Measurements from ENCODE around the gene LTA4H.

LTA4H gene

DNA sequence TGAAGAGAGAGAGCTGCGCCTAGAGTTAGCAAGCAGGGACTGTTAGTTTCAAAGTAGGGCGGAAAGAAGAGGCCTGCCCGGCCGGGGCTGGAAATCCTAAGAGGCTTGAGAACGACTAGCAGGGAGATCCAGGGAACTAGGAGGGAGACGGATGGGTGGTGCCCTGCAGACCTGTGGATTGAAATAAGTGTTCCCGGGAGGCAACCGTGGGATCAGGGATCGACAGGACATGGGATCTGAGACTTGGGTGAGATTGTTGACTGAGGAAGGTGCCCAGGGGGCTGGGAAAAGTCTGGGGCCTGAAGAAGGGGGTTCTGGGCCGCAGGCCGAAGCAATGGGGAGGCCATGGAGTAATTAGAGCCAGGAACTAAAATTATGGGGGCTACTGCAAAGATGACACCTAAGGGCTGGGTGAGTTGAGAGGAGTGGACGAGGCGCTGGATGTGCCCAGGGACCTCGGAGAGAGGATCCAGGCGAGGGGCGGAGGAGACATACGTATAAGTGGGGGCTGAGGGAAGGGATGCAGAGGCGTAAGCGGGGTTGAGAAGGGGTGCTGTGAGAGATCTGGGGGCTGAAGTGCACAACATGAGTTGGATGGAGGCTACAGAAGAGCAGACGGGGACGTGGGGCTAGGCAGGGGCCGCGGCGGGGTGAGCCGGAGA lies 635 bp downstream of the LTA4H start:
- DNase-seq (ENCODE audit: low read depth) = no peak

DNA sequence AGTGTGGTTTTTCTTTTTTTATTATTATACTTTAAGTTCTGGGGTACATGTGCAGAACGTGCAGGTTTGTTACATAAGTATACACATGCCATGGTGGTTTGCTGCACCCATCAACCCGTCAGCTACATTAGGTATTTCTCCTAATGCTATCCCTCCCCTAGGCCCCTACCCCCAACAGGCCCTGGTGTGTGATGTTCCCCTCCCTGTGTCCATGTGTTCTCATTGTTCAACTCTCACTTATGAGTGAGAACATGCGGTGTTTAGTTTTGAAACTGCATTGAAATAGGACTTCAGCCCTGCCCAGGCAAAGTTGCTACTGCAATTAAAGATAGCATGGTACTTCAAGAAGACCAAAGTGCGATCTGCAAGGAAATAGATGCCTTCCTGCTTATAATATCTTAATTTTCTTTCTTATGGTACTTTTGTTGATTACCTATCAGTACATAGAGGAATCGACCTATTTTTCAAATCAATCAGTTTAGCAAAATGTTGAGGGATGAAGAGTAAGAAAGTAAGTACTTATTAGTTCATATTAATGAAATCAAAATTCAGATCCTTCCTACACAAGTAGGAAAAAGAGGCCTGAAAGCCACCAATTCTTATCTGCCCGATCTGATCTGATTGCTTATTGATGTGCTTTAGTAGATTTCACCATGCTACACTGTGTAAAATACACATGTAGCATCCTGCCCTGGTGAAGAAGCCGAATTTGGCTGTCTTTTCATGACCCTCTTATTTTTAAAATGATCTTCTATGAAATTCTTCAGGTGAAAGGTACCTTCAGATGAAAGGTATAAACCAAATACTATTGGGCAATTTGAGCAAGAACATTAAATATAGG lies 1.6 kb downstream of the LTA4H start:
- DNase-seq (ENCODE audit: low read depth) = no peak

DNA sequence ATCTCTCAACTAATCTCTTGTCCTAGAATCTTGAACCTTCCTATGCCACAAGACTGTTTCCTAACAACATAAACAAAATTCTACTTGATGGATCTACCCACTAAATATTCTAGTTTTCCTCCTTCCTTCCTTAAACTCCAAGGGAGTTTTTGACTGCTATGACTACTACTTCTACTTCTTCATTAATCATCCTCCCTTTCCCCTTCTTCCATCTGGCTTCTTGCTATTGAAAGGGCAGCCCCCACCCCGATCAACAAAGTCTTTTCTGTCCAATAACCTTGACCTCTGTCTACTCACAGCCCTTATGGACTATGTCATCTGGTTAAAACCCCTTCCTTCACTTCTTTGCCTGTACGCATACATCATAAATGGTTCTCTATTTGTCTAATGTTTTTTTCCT lies 5.6 kb downstream of the LTA4H start:
- DNase-seq (ENCODE audit: low read depth) = no peak

DNA sequence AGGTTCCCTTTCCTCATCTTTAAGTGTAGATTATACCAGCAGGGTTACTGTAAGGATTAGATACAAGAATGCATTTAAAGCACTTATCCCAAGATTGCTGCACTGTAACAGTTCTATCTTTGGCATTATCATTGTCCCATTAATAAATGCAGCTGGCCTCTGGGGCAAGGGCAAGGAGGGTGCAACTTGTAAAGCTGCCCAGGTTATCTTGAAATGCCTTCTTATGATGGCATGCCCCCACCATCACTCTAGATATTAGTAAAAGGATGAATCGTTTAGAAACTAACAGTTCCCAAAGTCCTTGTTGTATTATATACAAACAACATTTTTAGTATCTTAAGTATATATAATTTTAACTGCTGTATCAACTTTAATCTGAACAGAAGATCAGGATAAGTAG lies 6.8 kb downstream of the LTA4H start:
- DNase-seq (ENCODE audit: low read depth) = no peak

DNA sequence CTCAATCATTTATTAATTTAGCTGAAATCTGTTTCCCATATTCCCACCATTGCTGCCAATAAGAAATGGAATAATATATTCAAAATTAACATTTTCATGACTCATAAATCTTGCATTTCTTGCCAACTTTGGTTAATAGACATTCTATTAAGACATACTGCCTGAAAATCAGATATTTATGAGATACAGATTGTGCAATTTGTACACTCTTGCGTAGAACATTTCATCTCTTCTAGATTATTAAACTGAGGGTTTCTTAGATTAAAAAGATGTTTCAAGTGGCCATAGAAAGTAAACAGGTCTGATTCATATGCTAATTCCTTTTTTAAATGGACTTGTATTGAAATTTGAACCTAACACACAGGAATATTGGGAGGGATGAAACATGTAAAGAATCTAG lies 9.1 kb downstream of the LTA4H start:
- no peak for DNase-seq (ENCODE audit: low read depth)

DNA sequence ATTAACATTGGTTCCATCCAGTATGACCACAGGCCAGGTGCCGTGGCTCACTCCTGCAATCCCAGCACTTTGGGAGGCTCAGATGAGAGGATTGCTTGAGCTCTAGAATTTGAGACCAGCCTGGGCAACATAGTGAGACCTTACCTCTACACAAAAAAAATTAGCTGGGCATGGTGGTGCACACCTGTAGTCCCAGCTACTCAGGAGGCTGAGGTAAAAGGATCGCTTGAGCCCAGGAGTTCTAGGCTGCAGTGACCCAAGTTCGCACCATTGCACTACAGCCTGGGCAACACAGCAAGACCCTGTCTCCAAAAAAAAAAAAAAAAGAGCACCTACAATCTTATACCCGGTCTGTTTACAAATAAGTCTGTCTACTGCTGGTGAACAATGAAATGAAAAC lies 9.9 kb downstream of the LTA4H start:
- DNase-seq (ENCODE audit: low read depth) = no peak

DNA sequence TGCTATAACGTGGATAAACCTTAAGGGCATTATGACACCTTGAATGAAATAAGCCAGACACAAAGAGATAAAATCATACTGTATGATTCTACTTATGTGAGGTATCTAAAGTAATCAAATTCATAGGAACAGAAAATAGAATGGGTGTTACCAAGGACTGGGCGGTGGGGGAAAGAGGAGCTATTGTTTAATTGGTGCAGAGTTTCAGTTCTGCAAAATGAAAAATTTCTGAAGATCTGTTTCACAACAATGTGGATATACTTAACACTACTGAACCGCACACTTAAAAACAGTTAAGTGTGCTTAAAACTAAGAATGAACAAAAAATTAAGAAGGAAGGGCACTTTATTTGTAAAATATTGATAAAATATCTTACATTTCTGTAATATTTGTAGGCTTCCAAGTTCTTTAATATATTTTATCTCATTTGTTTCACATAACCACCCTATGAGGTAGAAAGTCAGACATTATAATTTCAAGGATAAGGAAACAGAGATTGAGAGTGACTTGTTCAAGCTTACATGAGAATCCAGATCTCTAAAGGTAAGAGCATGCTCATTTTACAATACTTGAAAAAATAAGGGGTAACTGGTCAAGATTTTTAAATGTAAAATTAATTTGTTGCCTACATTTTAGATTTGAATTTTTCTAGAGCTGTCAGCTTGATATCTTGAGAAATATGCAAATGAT lies 14.9 kb downstream of the LTA4H start:
- DNase-seq (ENCODE audit: low read depth) = no peak

DNA sequence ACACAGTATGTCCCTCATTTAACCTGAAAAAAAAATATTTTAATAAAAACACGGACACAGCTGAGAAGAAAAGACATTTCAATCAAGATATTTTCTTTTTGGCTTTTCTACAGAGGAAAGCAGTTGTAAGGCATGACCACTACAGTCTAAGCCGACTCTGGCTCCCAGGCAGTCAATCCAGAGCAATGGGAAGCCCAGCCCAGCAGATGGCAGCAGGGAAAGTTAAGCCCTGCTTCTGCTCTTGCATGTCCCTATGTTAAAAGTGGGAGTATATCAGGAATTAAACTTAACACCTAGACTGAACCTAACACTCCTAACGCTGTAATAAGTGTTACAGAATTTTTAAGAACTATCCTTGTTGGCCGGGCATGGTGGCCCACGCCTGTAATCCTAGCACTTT lies 19.7 kb downstream of the LTA4H start:
- no peak for DNase-seq (ENCODE audit: low read depth)

DNA sequence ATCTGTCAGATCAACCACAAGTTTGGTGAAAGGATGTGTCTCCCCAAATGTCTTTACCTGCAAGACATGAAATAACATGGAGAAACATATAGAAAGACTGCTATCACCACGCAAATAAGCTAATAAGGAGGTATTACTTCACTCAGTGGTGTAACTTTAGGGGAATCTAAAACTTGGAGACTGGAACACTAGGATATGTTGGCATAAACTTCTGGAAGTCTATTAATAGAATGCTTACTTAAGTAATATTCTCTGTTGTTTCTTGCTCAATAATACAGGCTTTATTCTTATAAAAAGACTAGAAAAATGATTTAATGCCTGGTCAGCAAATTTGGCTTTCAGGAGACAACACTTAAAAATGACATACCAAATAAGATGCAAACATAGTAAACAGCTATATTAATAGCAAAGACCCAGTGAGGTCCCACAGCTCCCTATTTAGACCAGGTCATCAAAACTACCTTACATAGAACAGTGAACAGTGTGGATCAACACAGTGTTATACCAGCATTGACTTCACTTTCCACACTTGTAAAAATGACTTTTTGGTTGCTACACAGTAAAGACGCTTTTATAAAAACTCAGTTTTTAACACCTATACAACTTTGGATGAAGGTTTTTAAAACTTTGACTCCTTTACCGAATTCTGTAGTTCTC lies 20.3 kb downstream of the LTA4H start:
- no peak for DNase-seq (ENCODE audit: low read depth)

DNA sequence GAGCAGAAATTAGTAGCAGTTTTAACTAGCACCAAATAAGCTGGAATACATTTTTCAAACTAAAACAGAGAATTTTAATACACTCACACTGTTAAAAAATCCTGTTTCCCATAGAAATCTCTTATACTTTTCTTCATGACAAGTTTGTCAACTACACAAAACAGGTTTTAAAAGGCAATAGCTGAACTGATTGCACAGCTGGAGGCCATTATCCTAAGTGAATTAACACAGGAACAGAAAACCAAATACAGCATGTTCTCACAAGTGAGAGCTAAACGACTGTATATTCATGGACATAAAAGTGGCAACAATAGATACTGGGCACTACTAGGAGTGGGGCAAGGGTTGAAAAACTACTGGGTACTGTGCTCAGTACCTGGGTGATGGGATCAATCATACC lies 27.7 kb downstream of the LTA4H start:
- DNase-seq (ENCODE audit: low read depth) = no peak

DNA sequence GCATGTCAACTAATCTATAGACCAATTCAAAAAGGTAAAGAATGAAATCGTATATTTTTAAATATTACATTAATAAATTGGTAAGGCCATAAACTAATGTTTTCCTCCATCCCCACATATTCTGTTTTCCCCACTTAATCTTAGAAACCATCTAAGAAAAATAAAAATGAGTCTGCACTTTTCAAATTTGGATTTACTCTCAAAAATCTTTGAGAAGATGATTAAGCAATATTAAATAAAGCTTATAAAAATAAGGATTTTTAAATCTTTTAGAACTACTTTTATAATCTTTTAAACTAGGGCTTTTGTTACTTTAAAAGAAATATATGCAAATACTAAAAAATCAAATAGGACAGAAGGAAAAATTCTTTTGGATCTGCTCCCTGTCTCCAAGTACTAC lies 28.7 kb downstream of the LTA4H start:
- DNase-seq (ENCODE audit: low read depth) = no peak

DNA sequence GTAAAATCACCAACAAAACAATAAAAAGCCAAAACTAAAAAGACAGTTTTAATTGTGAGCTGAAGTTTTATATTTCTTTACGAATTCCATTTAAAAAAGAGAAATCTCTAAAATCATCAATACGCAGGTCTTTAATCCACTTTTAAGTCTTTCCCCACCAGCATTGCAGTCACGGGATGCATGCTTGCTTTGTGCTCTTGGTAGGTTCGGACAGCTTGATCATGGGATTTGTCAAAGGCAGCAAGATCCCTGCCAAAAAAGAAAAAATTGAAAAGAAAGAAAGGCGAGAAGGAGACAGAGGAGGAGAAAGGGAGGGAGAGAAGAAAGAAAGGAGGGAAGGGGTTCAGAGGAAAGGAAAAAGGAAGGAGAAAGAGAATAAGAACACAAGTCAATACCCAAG lies 34.5 kb downstream of the LTA4H start:
- no peak for DNase-seq (ENCODE audit: low read depth)

DNA sequence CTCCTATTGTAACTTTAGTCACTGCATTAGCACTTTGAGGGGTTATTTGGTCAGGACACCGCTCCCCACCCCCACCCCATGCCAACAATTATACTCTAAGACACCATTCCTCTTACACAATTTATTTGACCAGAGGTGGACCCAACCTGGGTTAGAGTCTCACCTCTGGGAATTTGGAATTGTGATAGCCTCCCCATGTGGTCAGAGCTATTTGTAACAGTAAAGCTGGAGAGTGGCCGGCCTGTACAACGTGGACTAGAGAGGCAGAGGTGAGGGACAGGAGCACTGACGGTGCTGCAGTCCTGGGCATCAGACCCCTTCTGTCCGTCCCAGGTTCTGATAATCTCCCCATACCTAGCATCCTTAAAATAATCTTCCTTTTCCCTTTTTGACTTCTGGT lies 35.9 kb downstream of the LTA4H start:
- DNase-seq (ENCODE audit: low read depth) = no peak

DNA sequence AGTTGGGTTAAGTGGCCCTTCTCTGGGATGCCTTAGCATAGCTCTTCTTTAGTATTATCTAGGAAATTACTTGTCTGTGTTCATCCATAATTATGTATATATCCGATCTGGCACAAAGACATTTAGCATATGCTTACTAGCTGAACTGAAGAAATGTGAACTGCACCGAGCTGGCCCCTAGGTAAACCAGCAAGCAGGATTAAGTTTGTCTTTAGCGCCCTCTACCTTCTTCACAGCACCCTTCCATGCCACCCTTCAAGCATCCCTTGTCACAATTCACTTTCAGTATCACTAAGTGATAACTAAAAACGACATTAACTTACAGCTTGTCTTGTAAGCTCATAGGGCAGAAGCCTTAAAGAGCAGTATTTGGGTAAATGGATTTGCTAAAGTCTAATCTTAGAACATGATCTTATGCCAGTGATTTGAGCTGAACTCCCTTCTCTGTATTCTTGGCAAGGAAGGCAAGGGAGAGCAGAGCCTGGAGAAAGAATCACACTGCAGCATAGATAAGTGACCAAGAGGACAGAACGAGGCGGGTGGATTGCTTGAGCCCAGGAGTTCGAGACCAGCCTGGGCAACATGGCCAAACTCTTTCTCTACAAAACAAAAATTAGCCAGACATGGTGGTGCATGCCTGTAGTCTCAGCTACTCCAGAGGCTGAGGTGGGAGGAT lies 36.6 kb downstream of the LTA4H start:
- DNase-seq (ENCODE audit: low read depth) = peak; percentile 7

DNA sequence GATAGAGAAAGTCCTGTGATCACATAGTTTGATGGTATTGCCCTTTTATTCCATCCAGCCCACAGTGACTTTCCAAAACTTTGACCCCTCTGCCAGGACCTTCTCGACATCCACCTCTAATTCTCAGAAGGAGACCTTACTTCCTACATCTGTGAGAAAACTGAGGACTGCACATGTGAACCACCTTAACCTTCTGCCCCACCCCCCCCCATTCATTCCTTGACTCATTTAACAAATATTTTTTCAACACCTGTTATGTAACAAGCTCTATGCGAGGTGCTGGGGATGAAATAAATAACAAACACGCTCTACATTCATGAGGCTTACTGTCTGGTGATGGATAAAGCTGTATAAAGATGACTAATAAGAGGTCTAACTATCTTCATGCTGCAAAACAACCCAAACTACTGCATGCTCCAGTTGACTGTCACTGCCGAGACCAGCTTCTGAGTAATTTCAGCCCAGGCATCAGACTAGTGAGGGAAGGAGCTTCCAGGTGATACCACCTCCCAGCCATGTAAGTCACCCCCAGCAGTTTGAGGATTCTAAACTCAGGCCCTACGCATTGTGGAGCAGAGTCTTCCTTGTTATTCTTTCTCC lies 37.4 kb downstream of the LTA4H start:
- no peak for DNase-seq (ENCODE audit: low read depth)

DNA sequence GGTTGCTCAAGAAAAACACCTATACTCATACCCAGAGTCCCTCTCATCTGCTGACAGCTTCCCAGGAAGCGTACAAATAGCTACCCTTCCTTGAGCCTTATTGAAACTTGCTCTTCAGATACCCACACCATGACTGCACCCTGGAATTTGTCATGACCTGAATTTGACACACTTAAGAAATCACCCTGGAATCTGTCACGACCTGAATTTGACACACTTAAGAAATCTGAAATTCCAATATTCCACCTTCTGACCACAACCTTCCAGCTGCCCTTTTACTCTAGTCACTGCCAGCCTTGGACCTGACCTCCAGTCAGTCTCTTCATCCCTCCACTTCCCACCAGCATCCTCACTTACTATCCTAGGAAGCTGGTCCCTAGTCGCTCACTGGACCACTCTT lies 38.1 kb downstream of the LTA4H start:
- no peak for DNase-seq (ENCODE audit: low read depth)

DNA sequence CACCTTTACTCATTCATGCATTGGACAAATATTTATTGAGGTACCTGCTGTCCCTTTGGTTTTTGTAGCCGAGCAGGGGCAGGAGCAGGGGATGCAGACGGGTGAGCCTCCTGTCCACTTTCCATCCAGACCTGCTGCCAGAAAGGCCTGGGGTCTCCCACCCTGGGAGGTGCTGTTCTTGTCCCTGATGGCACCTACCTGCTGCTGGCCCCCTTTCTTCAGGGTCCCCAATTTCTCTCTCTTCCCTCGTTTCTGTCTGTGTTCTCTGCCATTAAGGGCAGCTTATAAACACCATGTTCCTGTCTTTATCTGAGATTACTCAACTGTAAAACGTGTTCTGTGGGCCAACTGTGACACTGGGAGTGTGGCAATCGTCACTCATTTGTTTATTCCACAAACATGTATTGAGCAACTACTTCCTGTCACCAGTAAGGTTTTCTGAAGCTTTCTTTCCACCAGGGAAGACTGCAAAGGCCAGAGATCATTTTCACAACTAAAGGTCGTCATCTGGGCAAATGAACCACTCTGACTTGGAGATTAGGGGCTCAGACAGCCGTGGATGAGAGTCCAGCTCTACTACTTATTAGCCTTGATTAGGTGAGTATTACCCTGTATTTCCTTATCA lies 39.2 kb downstream of the LTA4H start, which contains the start of gene HAL:
Gene HAL (minus strand): TSS at position 311 of the 625 bp plus-strand sequence. CDS start 434 bp downstream, outside the sequence.
- no peak for DNase-seq (ENCODE audit: low read depth)

DNA sequence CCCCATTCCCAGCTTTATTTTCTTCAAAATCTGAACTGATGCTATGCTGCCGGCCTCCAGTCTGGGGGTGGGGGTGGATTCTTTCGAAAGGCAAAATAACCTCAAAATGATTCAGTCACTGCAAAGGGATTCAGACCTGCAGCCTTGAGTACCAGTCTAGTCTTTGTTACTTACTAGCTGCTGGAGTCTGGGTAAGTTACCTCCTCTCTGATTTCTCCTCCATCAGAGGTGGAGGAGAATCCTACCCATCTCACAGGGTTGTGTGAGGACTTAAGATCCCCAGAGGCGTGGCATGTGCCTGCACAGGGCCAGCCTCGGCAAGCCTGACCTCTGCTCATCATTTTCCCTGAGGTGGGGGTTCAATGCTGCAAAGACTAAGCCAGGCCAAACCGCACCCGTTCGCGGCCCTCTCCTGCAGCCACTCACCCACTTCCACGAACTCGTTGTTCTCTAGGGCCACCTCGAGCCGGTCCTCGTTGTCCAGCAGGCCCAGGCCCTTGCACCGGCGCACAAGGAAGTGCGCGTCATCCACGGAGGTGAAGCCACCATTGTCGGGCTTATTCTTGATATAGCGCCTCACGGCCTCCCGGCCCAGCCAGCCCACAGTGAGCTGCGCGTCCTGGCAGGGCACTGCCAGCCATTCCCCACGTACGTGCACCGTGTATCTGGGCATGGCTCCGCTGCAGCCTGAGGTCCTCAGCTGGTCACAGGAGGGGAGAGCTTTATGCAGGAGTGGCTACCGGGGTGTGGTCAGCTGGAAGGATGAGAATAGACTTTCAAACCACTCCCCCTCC lies 40.0 kb downstream of the LTA4H start:
- DNase-seq (ENCODE audit: low read depth) = no peak

DNA sequence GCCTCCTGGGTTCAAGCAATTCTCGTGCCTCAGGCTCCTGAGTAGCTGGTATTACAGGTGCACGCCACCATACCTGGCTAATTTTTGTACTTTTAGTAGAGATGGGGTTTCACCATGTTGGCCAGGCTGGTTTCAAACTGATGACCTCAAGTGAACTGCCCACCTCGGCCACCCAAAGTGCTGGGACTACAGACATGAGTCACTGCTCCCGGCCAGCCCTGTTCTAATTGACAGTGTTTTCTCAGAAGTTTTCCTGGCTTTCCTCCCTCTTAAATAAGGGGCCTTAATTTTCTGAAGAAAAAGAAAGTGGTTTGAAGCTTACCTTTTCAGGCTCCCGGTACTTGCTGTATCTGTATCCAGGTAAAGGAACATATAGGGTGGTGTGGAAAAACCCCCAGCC lies 40.9 kb downstream of the LTA4H start:
- no peak for DNase-seq (ENCODE audit: low read depth)

DNA sequence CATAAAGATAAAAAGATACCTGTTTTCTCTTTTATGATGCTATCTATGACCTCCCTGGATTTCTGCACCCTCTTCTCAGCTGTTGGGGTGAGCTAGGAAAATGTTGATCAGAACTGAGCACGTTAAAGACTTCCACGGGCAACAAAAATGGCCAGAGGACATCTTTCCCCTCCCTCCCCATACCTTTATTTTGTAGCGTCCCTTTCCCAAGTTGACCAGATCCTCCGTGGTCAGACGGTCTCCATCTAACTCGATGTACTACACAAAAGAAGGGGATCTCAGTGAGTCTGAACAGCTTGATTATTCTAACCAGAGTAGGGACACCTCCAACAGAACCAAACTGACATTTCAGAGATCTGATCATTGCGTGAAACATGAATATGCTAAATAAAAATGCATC lies 41.5 kb downstream of the LTA4H start:
- no peak for DNase-seq (ENCODE audit: low read depth)

All from stimulated activated CD8-positive, alpha-beta memory T cell treated with anti-CD3 and anti-CD28 coated beads, Interleukin-15, amount 100 ng/mL, for 1 hour (primary cell).